ENCODE results near the gene TMEM43. TPM values are rescaled to one million over a fixed set of nuclear protein-coding genes. Genes with fewer than 3 reads are reported as not detected.

The TMEM43 gene
- total and polyA plus RNA-seq, 4 donors = 44.3 to 104 (median 74.5) TPM

DNA sequence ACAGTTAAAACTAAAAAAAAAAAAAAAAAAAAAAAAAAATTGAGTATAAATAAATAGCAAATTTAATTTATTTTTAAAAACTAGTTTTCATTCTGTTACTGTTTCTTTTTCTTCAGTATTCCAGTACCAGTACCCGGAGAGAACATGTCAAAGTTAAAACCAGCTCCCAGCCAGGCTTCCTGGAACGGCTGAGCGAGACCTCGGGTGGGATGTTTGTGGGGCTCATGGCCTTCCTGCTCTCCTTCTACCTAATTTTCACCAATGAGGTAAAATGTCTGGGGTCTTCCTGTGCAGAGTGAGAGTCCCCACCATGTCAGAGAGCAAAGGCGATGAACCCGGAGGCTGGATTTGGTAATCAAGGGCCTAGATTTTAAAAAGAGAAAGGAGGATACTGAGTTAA lies 4.4 kb downstream of the TMEM43 start:
- no peaks in the 10 kb centered on the region for H3K27me3 ChIP-seq (ENCODE audit: control insufficient read depth in 3 of 3, insufficient read depth in 3 of 3, low read length in 2 of 3)
- H3K4me3 ChIP-seq = no peak overlapping the region
- no peak overlapping the region for H3K27ac ChIP-seq (ENCODE audit: low read depth in 1 of 2, low read length in 1 of 2)
- peaks cover 7 to 21% (median 15%) of the 10 kb centered on the region in 5 donors for H3K4me1 ChIP-seq (ENCODE audit: control insufficient read depth in 5 of 5, insufficient read depth in 5 of 5, low read length in 5 of 5)
- TF ChIP-seq, protein P1, sequence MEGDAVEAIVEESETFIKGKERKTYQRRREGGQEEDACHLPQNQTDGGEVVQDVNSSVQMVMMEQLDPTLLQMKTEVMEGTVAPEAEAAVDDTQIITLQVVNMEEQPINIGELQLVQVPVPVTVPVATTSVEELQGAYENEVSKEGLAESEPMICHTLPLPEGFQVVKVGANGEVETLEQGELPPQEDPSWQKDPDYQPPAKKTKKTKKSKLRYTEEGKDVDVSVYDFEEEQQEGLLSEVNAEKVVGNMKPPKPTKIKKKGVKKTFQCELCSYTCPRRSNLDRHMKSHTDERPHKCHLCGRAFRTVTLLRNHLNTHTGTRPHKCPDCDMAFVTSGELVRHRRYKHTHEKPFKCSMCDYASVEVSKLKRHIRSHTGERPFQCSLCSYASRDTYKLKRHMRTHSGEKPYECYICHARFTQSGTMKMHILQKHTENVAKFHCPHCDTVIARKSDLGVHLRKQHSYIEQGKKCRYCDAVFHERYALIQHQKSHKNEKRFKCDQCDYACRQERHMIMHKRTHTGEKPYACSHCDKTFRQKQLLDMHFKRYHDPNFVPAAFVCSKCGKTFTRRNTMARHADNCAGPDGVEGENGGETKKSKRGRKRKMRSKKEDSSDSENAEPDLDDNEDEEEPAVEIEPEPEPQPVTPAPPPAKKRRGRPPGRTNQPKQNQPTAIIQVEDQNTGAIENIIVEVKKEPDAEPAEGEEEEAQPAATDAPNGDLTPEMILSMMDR (IDR thresholded peaks at IDR 0.05; ENCODE audit: control extremely low read depth, extremely low read depth) = no peak
- DNase-seq = no peak
- peaks cover 36 to 56% (median 43%) of the 10 kb centered on the region in 4 donors for H3K36me3 ChIP-seq (ENCODE audit: control insufficient read depth in 4 of 4, insufficient read depth in 4 of 4, low read length in 4 of 4)
- H3K9ac ChIP-seq (ENCODE audit: insufficient read depth in 1 of 2, low read length in 2 of 2) = no peak overlapping the region
- WGBS, 2 donors = 96 to 98% methylated on average over 6 of the region's 6 CpGs
- no peak for ATAC-seq (ENCODE audit: insufficient read depth, low FRiP score)
- no peaks in the 10 kb centered on the region for H3K9me3 ChIP-seq (ENCODE audit: control insufficient read depth in 4 of 4, insufficient read depth in 3 of 4, low read length in 3 of 4)

DNA sequence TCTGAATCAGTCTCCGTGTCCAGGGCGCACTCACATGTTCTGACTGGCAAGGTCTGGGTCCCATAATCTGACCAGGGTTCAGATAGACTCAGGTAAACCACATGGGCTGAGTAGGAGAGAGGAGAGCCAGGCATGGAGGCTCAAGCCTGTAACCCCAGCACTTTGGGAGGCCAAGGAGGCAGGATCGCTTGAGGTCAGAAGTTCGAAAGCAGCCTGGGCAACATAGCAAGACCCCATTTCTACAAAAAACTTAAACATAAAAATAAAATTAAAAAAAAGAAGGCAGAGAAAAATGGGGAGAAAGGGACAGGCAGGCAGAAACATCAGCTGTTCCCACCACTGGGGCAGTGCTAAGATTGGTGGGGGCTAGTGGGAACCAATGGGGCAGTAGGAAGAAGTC lies 5.4 kb downstream of the TMEM43 start:
- Histone ChIP-seq H3K4me1 (ENCODE audit: control insufficient read depth in 5 of 5, insufficient read depth in 5 of 5, low read length in 5 of 5) (peaks cover 7 to 21% (median 15%) of the 10 kb centered on the region in 5 donors), H3K27ac (ENCODE audit: low read depth in 1 of 2, low read length in 1 of 2) (no peak overlapping the region), H3K36me3 (ENCODE audit: control insufficient read depth in 4 of 4, insufficient read depth in 4 of 4, low read length in 4 of 4) (peaks cover 40 to 59% (median 51%) of the 10 kb centered on the region in 4 donors), H3K9me3 (ENCODE audit: control insufficient read depth in 4 of 4, insufficient read depth in 3 of 4, low read length in 3 of 4) (no peaks in the 10 kb centered on the region), H3K4me3 (no peak overlapping the region), H3K27me3 (ENCODE audit: control insufficient read depth in 3 of 3, insufficient read depth in 3 of 3, low read length in 2 of 3) (no peaks in the 10 kb centered on the region), H3K9ac (ENCODE audit: insufficient read depth in 1 of 2, low read length in 2 of 2) (no peak overlapping the region)
- WGBS, 2 donors = 96 to 97% methylated on average over 4 of the region's 4 CpGs
- DNase-seq (no peak), ATAC-seq (ENCODE audit: insufficient read depth, low FRiP score) (no peak)
- TF ChIP-seq, protein P1 (IDR thresholded peaks at IDR 0.05; ENCODE audit: control extremely low read depth, extremely low read depth) = no peak

DNA sequence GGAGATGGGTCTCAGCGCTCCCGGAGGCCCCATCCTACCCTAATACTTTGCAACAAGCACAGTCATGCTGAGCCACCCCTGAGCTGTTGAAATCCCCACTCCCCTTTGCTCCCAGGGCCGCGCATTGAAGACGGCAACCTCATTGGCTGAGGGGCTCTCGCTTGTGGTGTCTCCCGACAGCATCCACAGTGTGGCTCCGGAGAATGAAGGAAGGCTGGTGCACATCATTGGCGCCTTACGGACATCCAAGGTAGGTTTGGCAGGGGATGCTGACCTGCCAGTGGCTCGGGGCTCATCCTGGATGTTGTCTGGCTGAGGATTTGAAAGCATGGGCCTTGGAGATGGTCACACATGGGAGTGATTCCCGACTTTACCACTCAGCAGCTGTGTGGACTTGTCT lies 5.9 kb downstream of the TMEM43 start:
- Histone ChIP-seq H3K4me3 (no peak overlapping the region), H3K27me3 (ENCODE audit: control insufficient read depth in 3 of 3, insufficient read depth in 3 of 3, low read length in 2 of 3) (no peaks in the 10 kb centered on the region)

More for the DNA sequence above, 5.9 kb downstream of the TMEM43 start:
- ATAC-seq (ENCODE audit: insufficient read depth, low FRiP score) (no peak), DNase-seq (no peak)
- Histone ChIP-seq H3K4me1 (ENCODE audit: control insufficient read depth in 5 of 5, insufficient read depth in 5 of 5, low read length in 5 of 5) (peaks cover 7 to 21% (median 15%) of the 10 kb centered on the region in 5 donors), H3K36me3 (ENCODE audit: control insufficient read depth in 4 of 4, insufficient read depth in 4 of 4, low read length in 4 of 4) (peaks cover 40 to 63% (median 53%) of the 10 kb centered on the region in 4 donors), H3K9ac (ENCODE audit: insufficient read depth in 1 of 2, low read length in 2 of 2) (no peak overlapping the region), H3K27ac (ENCODE audit: low read depth in 1 of 2, low read length in 1 of 2) (no peak overlapping the region), H3K9me3 (ENCODE audit: control insufficient read depth in 4 of 4, insufficient read depth in 3 of 4, low read length in 3 of 4) (no peaks in the 10 kb centered on the region)
- WGBS, 2 donors = 97 to 98% methylated on average over 12 of the region's 12 CpGs
- TF ChIP-seq, protein P1 (IDR thresholded peaks at IDR 0.05; ENCODE audit: control extremely low read depth, extremely low read depth) = no peak

All from lung (tissue), 12 donors.